ENCODE data around the gene CD2BP2. TPM values are rescaled to one million over a fixed set of nuclear protein-coding genes. Genes with fewer than 3 reads are reported as not detected.
A peak's percentile ranks its signal among the peaks of the same experiment; 100 is the strongest.

CD2BP2 gene
- total and polyA plus RNA-seq, 4 donors: 10.0 to 15.4 (median 11.7) TPM

GRCh38 chr16:30335598-30336474 is 19.3 kb downstream of the CD2BP2 start:
- Histone ChIP-seq H3K9ac (ENCODE audit: low read depth in 1 of 2, low read length in 2 of 2) (peak overlapping the region; percentile 42 to 56), H3K4me1 (ENCODE audit: control insufficient read depth in 4 of 4, insufficient read depth in 4 of 4, low read length in 3 of 4) (peaks cover 2 to 16% (median 6%) of the 10 kb centered on the region in 4 donors), H3K4me3 (ENCODE audit: low read depth in 1 of 3, low read length in 3 of 3) (peak overlapping the region; percentile 44 to 57 (median 56)), H3K27me3 (ENCODE audit: control insufficient read depth in 4 of 4, insufficient read depth in 4 of 4, low read length in 3 of 4) (no peaks in the 10 kb centered on the region), H3K9me3 (ENCODE audit: control insufficient read depth in 4 of 4, low read length in 3 of 4) (no peaks in the 10 kb centered on the region), H3K36me3 (ENCODE audit: control insufficient read depth in 4 of 4, insufficient read depth in 3 of 4, low read depth in 1 of 4, low read length in 3 of 4) (no peaks in the 10 kb centered on the region), H3K27ac (ENCODE audit: low read depth in 1 of 2, low read length in 2 of 2) (peak overlapping the region; percentile 79 to 85)
- WGBS: 18% methylated on average over 17 of the region's 17 CpGs
- TF ChIP-seq FOXA1 (IDR thresholded peaks at IDR 0.05): no peak
- TF ChIP-seq MAX (IDR thresholded peaks at IDR 0.05): peak; percentile 47
- peak; percentile 95 for TF ChIP-seq HNF4A (conservative IDR thresholded peaks at IDR 0.05)
- TF ChIP-seq GABPA (IDR thresholded peaks at IDR 0.05 in 1 of 2, conservative IDR thresholded peaks at IDR 0.05 in 1 of 2): peak in 1 of 2 donors; percentile 12
- TF ChIP-seq ZBTB33 (IDR thresholded peaks at IDR 0.05): peak; percentile 41
- peak; percentile 30 to 43 for TF ChIP-seq JUND (IDR thresholded peaks at IDR 0.05)
- peak; percentile 33 for TF ChIP-seq YY1 (IDR thresholded peaks at IDR 0.05)
- TF ChIP-seq CTCF (IDR thresholded peaks at IDR 0.05; ENCODE audit: low read depth, low read length, missing input control): no peak
- no peak for TF ChIP-seq ATF3 (IDR thresholded peaks at IDR 0.05)
- peak; percentile 82 for TF ChIP-seq NR2F2 (IDR thresholded peaks at IDR 0.05)
- TF ChIP-seq REST (IDR thresholded peaks at IDR 0.05): peak; percentile 86
- peak; percentile 85 for TF ChIP-seq HNF4G (IDR thresholded peaks at IDR 0.05)
- TF ChIP-seq SP1 (IDR thresholded peaks at IDR 0.05): peak; percentile 91
- TF ChIP-seq RXRA (IDR thresholded peaks at IDR 0.05): peak; percentile 91 to 94
- peak; percentile 66 for TF ChIP-seq TAF1 (conservative IDR thresholded peaks at IDR 0.05)
- TF ChIP-seq RAD21 (IDR thresholded peaks at IDR 0.05): peak; percentile 39 to 44
- no peak for TF ChIP-seq FOXA2 (IDR thresholded peaks at IDR 0.05)
- no peak for TF ChIP-seq EGR1 (IDR thresholded peaks at IDR 0.05; ENCODE audit: low read depth in 2 of 2)
- DNase-seq (ENCODE audit: low spot score): peak; percentile 66

All from liver (tissue), 9 donors.